Breast epithelium (tissue), 3 donors: ENCODE measurements around the gene SNTA1.

Experiments used
- POLR2A ChIP-seq: fragments of 450-650 bp; IDR thresholded peaks from one replicate; pipeline ENCODE4 v1.6.1; 2016; ENCODE audit warnings: antibody characterized with exemption, mild to moderate bottlenecking, moderate library complexity
- POLR2AphosphoS5 ChIP-seq, 3 donors: sonication (generic); formaldehyde crosslinking; IDR thresholded peaks; one replicate each; pipeline ENCODE4 v1.6.1; 2017; ENCODE audit warnings: antibody characterized with exemption in 3 of 3
- TF ChIP-seq, protein P1 (sequence below), 3 donors: fragments of 450-650 bp; IDR thresholded peaks; one replicate each; pipeline ENCODE4 v1.5.1; 2016 to 2017; ENCODE audit warnings: antibody characterized with exemption in 3 of 3, mild to moderate bottlenecking in 3 of 3, moderate library complexity in 3 of 3

- TF ChIP-seq, protein P1, sequence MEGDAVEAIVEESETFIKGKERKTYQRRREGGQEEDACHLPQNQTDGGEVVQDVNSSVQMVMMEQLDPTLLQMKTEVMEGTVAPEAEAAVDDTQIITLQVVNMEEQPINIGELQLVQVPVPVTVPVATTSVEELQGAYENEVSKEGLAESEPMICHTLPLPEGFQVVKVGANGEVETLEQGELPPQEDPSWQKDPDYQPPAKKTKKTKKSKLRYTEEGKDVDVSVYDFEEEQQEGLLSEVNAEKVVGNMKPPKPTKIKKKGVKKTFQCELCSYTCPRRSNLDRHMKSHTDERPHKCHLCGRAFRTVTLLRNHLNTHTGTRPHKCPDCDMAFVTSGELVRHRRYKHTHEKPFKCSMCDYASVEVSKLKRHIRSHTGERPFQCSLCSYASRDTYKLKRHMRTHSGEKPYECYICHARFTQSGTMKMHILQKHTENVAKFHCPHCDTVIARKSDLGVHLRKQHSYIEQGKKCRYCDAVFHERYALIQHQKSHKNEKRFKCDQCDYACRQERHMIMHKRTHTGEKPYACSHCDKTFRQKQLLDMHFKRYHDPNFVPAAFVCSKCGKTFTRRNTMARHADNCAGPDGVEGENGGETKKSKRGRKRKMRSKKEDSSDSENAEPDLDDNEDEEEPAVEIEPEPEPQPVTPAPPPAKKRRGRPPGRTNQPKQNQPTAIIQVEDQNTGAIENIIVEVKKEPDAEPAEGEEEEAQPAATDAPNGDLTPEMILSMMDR (IDR thresholded peaks at IDR 0.05), result no peak
- no peak for TF ChIP-seq POLR2A
- no peak for TF ChIP-seq POLR2AphosphoS5 (IDR thresholded peaks at IDR 0.05)
Measured at GRCh38 chr20:33475381-33476152, 32.0 kb upstream of the SNTA1 start.
